A549 treated with dexamethasone at 1 μM for 4 hours (cell line): Measurements from ENCODE around the gene FANCM. TPM values are rescaled to one million over a fixed set of nuclear protein-coding genes. Genes with fewer than 3 reads are reported as not detected.

Experiments
- total RNA-seq: library from RNA; stranded (reverse); fragments of 200-300 nt; extraction: Qiagen RNA extraction; gene quantifications from 5 replicates; pipeline ENCODE4 v1.2.3, GENCODE V29; 2022

The FANCM gene, protein sequence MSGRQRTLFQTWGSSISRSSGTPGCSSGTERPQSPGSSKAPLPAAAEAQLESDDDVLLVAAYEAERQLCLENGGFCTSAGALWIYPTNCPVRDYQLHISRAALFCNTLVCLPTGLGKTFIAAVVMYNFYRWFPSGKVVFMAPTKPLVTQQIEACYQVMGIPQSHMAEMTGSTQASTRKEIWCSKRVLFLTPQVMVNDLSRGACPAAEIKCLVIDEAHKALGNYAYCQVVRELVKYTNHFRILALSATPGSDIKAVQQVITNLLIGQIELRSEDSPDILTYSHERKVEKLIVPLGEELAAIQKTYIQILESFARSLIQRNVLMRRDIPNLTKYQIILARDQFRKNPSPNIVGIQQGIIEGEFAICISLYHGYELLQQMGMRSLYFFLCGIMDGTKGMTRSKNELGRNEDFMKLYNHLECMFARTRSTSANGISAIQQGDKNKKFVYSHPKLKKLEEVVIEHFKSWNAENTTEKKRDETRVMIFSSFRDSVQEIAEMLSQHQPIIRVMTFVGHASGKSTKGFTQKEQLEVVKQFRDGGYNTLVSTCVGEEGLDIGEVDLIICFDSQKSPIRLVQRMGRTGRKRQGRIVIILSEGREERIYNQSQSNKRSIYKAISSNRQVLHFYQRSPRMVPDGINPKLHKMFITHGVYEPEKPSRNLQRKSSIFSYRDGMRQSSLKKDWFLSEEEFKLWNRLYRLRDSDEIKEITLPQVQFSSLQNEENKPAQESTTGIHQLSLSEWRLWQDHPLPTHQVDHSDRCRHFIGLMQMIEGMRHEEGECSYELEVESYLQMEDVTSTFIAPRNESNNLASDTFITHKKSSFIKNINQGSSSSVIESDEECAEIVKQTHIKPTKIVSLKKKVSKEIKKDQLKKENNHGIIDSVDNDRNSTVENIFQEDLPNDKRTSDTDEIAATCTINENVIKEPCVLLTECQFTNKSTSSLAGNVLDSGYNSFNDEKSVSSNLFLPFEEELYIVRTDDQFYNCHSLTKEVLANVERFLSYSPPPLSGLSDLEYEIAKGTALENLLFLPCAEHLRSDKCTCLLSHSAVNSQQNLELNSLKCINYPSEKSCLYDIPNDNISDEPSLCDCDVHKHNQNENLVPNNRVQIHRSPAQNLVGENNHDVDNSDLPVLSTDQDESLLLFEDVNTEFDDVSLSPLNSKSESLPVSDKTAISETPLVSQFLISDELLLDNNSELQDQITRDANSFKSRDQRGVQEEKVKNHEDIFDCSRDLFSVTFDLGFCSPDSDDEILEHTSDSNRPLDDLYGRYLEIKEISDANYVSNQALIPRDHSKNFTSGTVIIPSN (N-terminal part only)
- 3.4 to 6.8 TPM (median 5.6 TPM) in 5 replicates for total RNA-seq

DNA sequence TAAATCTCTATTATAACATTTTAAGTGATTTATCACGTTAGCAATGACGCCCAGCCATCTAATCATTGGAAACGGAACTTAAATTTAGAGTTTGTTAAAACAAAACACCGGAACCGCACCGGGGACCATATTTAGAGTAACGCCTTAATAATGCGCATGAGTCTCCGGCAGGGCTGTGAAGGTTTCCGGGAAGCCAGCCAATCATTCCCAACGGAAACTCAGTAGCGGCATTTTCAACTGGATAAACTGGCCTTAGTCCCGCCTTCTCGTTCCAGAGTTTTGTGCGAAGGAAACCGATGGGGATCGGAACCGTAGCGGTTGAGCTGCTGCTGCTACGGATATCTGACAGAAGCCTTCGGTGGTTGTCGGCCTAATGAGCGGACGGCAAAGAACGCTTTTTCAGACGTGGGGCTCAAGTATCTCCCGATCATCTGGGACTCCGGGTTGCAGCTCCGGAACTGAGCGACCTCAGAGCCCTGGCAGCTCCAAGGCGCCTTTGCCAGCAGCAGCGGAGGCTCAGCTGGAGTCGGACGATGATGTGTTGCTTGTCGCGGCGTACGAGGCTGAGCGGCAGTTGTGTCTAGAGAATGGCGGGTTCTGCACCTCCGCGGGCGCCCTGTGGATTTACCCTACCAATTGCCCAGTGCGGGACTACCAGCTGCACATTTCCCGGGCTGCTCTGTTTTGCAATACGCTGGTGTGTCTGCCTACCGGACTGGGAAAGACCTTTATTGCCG, at the start of gene FANCM:
FANCM (plus strand) TSS at position 272 of the 737 bp plus-strand sequence; CDS start at position 374, 102 bp downstream.

DNA sequence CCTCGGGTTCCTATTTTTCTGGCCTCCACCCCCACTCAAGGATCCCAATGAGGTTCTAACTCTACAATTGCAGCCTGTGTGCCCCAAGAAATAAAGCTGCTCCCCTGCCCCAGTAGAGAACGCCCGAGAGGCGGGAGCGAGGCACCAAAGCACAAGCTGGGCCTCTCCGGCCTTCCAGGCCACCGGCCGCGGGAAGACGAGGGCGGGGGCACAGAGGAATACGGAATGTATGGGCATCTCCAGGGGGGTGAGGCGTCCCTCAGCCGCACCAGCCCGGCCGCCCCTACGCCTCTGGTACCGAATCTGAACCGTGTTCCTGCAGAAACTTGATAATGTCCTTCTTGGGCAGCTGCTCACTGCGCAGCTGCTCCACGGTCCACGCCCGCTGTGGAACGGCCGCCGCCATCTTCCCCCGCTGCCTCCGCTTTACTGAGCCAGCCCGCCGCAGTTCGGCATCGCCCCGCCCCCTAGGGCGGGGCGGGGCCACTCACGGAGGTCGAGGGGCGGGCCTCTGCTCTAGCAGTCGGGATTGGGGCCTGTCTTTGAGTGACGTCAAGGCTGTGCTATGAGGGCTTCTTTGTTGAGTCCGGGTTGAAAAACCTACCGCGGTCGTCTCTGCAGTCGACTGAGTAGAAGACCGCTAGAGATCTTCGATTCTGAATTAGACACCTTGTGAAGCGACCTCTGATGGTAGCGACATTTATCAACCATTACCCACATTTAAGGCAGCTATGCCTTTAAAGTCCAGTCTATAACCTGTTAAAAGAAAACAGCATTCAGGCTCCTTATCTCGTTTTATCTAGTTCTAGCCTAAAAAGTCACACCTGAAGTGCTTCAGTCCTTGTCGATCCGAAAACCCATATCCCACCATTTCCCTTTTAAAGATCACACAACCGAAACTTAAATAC, 1.4 kb upstream of the FANCM start, which contains the start of gene FKBP3:
FKBP3 (minus strand) TSS at position 431 of the 908 bp plus-strand sequence; CDS start at position 406, 25 bp downstream.

Other genes starting within 250 kb of the FANCM start
- gene KLHL28, start 174.0 kb upstream of the FANCM start, total RNA-seq, result 4.8 to 8.5 TPM (median 5.6 TPM) in 5 replicates
- 6.9 to 10.3 TPM (median 8.1 TPM) in 5 replicates for gene TOGARAM1, start 173.7 kb upstream of the FANCM start, total RNA-seq
- 15.9 to 23.1 TPM (median 20.0 TPM) in 5 replicates for gene PRPF39, start 51.8 kb upstream of the FANCM start, total RNA-seq
- 119 to 149 TPM (median 122 TPM) in 5 replicates for gene FKBP3, start 1.4 kb upstream of the FANCM start, total RNA-seq
- 19.5 to 24.0 TPM (median 21.7 TPM) in 5 replicates for gene MIS18BP1, start 117.3 kb downstream of the FANCM start, total RNA-seq